HG03575 (cell line): Measurements from ENCODE around the gene NCAPD3.

Source experiments
- ATAC-seq: cut with Tn5 transposase; IDR thresholded peaks from one replicate; pipeline ENCODE4 v1.9.1; 2021; ENCODE audit not compliant: unreplicated experiment, insufficient number of reproducible peaks, low FRiP score; ENCODE audit errors: extremely low read depth

NCAPD3 gene

GRCh38 chr11:134145715-134146114, 78.1 kb downstream of the NCAPD3 start:
- no peak for ATAC-seq

GRCh38 chr11:134144744-134145143, 79.0 kb downstream of the NCAPD3 start:
- ATAC-seq = no peak

GRCh38 chr11:134143801-134144200, 80.0 kb downstream of the NCAPD3 start:
- ATAC-seq = no peak

- no peak for ATAC-seq
Observed at GRCh38 chr11:134142536-134142935, 81.2 kb downstream of the NCAPD3 start.

GRCh38 chr11:134140961-134141490, 82.7 kb downstream of the NCAPD3 start:
- ATAC-seq = no peak

GRCh38 chr11:134139873-134140331, 83.9 kb downstream of the NCAPD3 start:
- no peak for ATAC-seq

GRCh38 chr11:134139303-134139872, 84.4 kb downstream of the NCAPD3 start:
- no peak for ATAC-seq

- ATAC-seq = no peak
Observed at GRCh38 chr11:134138376-134138775, 85.4 kb downstream of the NCAPD3 start.

GRCh38 chr11:134134167-134134566, 89.6 kb downstream of the NCAPD3 start:
- no peak for ATAC-seq

GRCh38 chr11:134132808-134133207, 91.0 kb downstream of the NCAPD3 start:
- no peak for ATAC-seq

- ATAC-seq = no peak
Observed at GRCh38 chr11:134131628-134132244, 92.0 kb downstream of the NCAPD3 start.

- ATAC-seq = no peak
Observed at GRCh38 chr11:134126217-134126822, 97.4 kb downstream of the NCAPD3 start.

GRCh38 chr11:134125507-134125906, 98.3 kb downstream of the NCAPD3 start:
- ATAC-seq = no peak

GRCh38 chr11:134124660-134125451, 98.9 kb downstream of the NCAPD3 start:
- ATAC-seq = no peak

GRCh38 chr11:134120921-134121526, 102.7 kb downstream of the NCAPD3 start:
- no peak for ATAC-seq

GRCh38 chr11:134120143-134120850, 103.5 kb downstream of the NCAPD3 start:
- ATAC-seq = no peak

- no peak for ATAC-seq
Observed at GRCh38 chr11:134119094-134119493, 104.7 kb downstream of the NCAPD3 start.

GRCh38 chr11:134118006-134118405, 105.8 kb downstream of the NCAPD3 start:
- no peak for ATAC-seq

- no peak for ATAC-seq
Observed at GRCh38 chr11:134116210-134116609, 107.6 kb downstream of the NCAPD3 start.
